Activated CD4-positive, alpha-beta T cell treated with anti-CD3 and anti-CD28 coated beads for 24 hours (primary cell): ENCODE data around the gene TNS3.
A peak's percentile ranks its signal among the peaks of the same experiment; 100 is the strongest.

ENCODE experiments used
- DNase-seq, 2 donors: peaks; one replicate each; pipeline ENCODE4 v3.0.0-alpha.2; 2020; ENCODE audit warnings: low read depth in 2 of 2

The TNS3 gene

DNA sequence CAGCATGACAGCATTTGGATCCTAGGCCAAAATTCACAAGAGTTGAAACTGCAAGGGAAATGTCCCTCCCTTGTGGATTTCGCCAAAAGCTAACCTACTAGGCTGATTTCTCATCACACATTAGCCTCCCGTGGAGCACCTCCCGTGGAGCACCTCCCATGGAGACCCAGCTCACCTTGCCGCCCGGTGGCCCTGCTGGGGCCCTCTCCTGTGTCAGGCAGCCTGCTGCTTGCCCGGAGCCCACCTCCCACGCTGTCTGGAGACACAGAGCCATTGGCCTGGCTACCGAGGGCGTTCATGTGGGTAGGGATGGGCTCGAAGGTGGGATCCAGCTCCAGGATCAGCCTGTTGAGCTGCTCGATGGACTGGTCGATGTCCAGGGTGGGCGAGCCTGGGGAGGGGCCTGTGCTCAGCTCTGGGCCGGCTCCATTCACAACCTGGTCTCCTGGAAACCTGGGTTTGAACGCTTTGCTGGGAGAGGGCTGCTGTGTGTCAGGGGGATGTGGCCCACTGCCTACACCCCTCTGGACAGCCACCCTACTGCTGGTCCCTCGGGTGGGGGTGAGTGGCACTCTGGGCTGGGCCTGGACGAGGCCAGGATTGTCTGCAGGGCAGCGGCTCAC is 213.6 kb downstream of the TNS3 start:
- no peak for DNase-seq

DNA sequence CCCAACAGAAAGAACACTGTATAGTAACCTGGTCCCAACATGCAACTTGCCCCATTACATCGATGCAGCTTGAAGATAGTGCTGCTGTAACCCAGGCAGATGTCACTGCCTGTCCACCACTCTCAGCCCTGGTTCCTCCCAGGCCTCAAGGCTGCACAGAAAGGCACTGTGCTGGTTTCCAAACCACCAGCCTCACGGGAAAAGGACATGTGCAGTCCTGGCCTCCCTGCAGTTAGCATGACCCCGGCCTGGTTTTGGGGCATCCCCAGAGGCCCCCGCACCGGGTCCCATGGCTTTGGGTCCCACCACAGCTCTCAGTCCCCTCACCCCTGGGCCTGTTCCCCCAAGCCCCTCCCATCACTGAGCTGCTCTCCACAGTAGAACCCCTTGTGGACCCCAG is 214.5 kb downstream of the TNS3 start:
- DNase-seq, result no peak

DNA sequence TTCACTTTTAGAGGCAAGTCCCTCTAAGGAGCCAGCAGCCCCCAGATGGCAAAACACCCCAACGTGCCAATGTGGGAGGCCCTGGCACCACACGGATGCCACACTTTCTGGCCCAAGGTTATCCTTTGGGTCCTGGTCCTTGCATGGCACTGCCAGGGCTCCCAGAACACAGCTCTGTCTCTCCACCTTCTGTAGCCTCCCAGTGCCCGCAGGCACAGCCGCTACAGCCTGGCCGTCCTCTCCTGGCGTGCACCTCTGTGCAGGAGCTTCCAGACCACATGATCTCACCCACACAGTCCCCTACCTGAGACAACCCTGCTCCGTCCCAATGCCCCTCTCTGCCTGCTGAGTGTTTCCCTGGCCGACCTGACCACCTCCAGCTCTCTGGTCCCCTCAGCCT is 215.0 kb downstream of the TNS3 start:
- DNase-seq, result no peak

DNA sequence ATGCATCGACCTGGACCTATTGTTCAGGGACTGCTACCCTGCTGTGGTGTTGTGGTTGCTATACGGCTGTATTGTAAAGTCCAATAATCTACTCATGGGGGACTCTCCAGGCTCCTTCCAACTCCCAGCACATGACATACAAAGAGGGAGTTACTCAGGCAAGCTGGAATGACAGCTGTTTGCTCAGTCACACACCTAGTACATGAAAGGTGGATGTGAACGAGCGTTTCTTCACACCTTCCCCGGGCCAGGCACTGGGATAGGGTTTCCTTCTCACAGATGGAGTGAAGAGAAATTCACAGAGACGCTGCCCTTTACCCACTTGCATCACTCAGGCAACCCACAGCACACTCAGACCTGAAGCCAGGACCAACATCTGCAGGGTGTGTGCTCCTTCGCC is 215.7 kb downstream of the TNS3 start:
- DNase-seq, result no peak

DNA sequence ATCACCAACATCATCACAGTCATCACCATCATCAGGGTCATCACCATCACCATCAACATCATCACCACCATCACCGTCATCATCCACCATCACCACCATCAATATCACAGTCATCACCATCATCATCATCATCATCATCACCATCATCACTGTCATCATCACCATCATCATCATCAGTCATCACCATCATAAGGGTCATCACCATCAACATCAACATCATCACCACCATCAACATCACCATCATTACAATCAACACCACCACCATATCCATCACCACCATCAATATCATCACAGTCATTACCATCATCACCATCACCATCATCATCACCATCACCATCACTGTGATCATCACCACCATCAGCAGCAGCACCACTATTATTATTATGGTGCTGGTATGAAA is 218.9 kb downstream of the TNS3 start:
- DNase-seq, result no peak

DNA sequence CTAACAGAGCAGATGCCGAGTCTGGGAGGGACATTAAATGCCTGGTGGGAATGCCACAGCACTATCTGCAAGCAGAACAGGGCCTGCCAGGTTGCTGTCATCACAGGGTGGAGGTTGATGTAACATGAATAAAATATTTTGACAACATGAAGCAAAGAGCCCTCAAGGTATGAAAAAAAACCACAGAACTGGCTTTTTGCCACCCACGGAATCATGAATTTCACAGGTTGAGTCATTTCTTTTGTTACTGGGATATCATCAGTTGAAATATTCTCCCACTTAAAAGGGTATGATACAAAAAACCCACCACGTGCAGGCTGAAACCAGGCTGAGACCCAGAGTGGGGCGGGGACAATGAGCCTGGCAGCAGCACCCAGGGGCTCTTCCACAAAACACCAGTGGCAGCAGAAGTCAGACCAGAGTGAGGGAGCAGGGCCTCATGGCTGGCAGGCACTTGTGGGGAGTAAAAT is 220.1 kb downstream of the TNS3 start:
- DNase-seq, result peak; percentile 3 to 13

DNA sequence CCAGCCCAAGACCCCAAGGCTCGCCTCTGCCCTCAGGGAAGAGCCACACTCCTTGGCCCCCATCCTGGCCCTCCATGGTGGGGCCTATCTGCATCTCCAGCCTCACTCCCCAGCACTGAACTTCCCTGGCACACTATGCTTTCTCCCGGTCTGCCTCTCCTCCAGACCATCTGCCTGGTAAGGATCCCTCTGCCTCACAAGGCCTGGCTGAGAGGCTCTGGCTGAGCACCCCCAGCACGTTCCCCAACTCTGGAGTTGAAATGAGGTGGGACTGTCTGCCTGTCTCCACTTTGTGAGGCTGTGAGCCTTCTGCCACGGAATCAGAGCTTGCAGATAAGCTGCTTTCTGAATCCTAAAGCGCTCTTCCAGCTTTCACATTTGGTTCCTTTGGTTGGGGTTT is 220.7 kb downstream of the TNS3 start:
- no peak for DNase-seq

DNA sequence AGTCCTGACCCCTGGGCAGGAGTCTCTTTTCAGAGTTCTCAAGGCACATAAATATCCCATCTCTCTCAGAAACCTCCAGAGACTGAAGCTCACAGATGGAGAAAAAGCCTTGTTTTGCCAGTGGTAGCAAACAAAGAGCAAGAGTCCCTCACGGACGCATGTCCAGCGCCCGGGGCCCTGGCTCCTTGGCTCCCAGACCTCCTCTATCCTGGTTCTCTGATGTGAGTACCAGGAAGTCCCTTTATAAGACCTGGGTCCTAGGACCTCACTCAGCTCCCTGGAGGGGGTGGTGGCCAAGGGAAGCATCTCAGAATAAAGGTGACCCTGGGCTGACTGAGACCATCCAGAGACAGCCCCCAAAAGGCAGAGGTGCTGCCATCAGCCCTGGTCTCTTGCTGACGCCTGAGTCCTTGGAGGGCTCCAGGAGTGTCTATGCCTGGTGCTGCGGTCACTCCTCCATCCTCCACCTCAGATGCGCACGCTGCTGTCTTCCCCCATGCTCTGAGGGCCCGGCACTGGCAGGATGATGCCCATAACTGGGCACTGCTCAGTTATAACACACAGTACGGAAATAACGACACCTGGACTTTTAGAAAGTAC is 221.5 kb downstream of the TNS3 start:
- no peak for DNase-seq

DNA sequence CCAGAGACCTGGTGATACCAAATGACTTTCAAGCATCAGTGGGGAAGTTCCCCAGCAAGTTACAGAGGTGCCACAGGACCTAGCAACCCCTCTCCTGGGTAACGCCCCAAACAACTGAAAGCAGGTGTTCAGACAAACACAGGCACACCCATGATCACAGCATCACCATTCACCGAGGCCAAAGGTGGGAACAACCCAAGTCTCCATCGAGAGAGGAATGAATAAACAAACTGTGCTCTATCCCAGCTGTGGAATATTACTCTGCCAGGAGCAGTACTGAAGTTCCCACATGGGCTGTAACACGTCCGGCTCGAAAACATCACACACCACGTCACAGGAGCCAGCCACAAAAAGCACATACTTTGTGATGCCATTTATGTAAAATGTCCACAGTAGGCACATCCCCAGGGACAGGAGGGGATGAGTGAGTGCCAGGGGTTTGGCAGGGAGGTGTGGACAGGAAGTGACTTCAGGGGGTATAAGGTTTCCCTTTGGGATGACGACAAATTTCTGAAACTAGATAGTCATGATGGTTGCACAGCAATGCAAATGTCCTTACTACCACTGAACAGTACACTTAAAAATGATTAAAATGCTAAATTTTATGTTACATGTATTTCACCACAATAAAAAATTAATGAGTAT is 222.8 kb downstream of the TNS3 start:
- no peak for DNase-seq

DNA sequence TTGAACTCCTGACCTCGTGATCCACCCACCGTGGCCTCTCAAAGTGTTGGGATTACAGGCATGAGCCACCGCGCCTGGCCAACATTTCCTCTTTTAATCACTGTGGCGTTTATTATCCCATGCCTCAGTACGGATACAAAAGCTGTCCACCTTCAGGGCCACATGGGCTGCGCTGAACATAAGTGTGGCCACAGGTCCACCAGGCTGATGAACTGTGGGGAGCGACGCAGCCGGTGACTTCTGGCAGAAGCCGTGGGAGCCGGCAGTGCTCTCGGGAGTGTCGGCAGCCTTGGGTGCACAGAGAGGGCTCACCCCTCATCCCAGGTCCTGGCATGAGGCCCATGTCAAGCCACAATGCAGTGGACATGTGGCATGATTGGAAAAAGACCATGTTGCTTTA is 223.6 kb downstream of the TNS3 start:
- DNase-seq, result no peak

DNA sequence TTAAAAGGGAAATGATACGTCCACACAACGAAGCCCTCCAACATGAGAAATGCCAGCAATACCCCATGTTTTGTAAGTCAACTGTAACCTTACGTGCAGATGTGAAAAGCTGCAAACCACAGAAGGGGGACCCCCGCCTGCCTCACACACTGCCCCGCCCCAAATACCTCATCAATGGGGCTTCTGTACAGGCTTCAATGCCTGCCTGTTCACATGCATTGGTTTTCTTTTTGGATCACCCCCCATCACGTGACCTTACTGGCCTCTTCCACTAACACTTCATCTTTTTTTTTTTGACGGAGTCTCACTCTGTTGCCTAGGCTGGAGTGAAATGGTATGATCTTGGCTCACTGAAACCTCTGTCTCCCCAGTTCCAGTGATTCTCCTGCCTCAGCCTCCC is 224.0 kb downstream of the TNS3 start:
- DNase-seq, result no peak

DNA sequence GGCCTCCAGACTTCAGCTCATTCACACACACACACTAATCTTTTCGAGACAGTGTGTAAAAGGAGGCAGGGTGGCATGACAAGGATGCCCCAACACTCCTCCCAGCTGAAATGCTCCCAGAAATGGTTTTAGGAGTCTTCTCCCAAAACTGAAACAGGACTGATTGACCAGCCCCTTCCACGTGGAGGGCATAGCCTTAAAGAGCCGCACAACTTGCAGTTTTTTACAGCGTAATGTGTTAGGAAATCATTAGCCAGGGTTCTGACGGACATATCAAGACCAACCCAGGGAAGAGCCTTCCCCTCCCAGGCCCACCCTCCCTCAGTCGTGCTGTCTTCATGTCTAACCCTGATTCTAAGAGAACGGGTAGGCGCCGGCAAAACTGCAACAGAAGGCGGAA is 224.6 kb downstream of the TNS3 start:
- no peak for DNase-seq

DNA sequence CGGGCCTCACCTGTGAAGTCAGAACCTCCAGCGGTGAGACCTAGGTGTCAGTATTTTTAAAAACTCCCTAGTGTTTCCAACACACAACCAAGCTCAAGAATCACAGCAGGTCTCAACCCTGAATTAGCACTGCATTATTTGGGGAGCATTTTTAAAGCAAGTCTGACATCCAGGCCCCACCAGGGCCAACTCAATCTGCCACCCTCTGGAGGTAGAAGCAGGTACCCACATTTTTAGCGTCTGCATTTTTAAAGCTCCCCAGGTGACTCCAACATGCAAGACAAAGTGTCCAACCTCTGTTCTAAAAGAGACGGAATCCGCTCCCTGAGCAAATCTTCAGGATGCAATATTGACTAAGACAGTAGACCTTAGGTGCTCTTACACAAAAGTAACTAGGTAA is 225.7 kb downstream of the TNS3 start:
- DNase-seq, result no peak

DNA sequence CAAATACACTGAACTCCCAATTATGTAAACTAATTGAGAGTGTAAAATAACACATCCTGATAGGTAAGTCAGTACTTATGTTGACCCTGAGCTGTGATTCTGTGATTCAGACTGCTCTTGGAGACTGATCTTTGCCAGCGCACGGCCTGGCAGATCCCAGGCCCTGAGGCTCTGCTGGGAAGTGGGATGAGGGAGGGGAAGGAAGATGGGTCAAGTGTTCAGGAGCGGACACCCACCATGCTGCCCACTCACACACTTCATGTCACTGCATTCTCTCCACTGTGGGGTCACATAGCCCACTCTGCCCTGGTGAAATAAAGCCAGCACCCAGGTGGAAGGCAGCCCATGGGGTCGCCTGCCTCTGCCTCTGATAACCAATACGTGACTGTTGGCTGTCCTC is 226.2 kb downstream of the TNS3 start:
- DNase-seq, result no peak

DNA sequence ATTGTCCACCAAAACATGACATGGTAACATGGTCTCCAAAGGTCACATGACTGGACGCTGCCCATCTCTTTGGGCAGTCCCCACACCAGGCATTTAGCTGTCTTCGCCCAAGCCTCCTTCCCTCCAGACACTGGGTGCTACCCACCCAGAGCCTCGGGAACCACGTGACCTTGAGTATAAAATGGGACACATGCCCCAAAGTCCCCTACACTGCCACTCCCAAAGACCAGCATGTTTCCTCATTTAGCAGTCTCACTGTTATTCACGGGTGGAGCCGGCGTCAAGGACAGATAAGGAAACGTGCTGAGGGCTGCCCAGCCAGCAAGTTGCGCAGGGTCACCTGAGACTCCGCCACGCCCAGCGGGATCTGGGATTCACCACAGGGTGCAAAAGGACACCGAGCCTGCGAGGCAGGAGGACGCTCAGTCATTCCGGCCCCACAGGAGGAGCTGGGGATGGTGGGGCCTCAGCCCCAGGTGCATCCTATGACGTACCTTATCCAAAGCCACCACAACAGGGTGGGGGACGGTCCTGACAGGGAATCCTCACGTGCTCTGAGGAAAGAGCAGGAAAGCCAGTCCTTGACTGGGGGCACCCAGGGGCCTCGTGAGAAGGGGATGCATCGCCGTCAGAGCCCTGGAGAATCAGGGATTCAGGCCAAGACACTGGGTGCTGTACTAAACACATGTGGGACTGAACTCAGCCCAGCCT is 226.9 kb downstream of the TNS3 start:
- DNase-seq, result no peak

DNA sequence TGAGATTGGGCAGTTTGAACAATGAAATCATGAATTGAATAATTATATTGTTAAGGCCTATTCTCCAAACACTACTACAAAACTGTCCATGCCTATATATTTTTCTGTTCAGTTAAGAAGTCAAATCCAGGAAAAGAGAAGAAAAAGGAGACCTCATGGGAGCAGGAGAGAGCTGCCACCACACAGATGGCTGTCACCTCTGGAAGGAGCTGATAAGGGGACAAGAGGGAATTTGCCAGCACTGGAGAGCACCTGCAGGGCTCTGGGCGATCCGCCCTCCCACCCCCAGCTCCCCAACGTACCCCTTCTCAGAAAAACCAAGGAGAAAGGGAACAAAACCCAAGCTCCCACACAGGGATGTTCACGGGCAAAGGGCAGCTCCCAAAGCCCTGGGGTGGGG is 227.8 kb downstream of the TNS3 start:
- no peak for DNase-seq

DNA sequence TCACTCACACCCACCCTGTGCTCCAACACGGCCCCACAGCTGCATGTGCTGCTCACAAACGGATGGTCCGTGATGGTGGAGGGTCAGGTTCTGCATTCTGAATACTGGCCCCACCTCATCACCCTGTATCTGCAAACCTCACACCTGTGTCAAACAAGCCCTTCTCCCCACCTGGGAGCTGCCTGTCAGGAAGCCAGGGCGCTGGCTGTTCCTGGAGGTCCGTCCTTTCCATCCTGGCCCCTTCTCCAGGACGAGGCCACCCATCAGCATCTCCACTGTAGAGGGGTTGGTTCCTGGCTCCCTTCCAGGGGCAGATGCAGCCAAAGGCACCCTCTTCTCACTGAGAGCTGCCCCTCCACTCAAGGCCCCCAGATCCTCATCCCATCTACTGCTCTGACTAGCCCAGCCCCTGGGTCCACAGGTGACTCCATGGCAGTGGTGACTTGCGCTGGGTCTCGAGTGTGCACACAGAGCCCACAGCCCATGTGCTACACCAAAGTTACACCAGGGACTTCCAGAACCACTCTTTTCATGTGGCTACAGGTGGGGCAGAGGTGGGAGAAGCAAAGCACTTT is 229.4 kb downstream of the TNS3 start:
- no peak for DNase-seq

DNA sequence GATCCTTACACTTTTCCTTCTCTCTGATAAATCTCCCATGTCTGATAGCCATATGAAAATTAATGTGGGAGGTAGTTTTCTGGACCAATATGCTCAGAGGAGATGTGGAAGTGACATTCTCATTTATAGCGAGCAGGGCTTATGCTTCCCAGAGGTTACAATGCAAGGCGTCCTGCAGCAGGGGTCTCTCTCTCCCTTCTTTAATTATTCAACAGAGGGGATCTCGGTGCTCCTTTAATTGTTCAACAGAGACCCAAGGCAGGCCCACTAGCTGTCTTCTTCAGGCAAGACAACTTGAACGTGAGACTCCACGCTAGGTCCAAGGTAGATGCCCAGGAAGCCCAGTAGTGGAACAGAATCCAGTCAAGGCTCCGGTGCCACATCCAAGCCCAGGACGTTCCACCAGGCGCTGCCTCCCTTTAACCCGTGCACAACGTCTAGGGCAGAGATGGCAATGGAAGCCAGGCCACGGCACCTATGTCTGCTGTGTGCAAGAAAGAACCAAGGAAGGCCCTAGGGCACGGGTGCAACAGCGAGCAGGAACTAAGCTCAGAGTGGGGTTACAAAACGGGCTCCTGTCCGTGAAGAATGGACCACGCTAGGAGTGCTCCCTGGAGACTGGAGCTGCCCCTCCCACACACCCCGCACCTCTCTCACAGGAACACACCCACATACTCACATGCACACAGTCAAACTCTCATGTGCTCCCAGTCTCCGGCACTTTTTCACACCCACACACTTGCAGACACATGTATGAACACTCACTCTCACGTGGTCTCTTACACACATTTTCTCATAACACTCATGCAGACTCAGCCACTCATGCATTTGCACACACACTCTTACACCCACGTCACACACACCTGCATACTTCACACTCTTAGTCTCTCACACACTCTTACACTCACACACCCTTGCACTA is 230.4 kb downstream of the TNS3 start:
- no peak for DNase-seq

DNA sequence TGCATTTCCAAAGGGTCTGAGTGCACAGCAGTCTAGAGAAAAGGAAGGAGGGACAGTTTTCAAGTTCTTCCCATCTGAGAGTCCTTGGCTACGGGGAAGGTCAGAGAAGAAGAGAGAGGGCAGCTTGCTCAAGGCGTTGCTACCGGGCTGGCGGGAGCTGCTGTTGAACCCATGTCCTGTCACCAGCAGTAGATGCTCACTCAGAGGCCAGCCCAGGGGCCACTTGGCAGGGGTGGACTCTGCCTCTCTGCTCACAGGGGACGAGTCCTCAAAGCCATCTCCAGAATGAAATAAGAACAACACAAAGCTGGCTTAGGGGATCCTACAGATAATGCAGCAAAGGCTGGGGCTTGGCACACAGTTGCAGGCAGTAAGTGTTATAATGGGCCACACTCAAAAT is 231.5 kb downstream of the TNS3 start:
- no peak for DNase-seq

DNA sequence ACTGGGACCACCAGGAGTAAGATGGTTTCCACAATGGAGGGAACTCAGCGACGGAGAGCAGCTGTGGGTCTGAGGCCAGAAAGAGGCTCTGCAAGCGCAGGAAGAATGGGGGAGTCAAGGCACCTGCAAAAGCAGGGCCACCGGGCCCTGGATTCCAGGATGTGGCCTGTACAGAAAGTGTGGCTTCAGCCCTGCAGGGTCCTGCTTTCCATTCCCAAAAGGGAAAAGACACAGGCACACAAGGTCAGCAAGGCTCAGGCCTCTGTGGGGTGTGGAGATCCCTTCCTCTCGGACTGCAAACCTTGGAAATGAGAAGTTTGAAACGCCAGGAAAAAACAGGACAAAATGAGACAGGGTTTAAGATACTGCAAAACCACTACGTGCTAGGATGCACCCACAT is 232.5 kb downstream of the TNS3 start:
- no peak for DNase-seq

DNA sequence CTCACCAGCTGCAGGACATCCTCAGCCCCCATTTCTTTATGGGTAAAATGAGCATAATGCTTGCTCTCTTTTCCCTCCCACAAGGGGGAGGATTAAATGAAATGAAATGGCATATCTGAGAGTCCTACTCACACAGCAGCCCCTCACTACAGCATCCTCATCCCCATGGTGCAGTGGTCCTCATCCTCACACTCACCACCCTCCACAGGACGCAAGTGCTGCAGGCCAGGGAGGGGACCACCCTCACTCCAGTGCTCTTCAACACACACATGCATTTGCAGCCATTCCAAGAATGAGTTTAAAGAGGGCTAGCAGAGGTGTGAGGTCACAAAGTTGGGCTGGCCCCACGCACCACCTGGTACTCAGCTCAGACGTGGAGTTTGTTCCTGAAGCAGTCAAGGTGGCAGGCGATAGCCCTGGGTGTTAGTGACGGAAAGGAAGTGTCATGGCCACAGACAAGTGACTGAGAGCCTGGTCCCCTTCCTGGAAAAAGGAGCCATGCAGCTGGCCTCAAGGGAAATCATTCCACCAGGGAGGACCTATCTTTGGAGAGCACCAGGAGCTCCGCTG is 234.0 kb downstream of the TNS3 start:
- DNase-seq, result no peak
